Ectodermal cell (in vitro differentiated cells): ENCODE results near the gene ATP5F1C.

Experiments
- H3K27ac ChIP-seq: 2 replicates; pipeline ENCODE4 v1.7.0; 2013; ENCODE audit warnings: mild to moderate bottlenecking, low read depth, low read length; ENCODE audit not compliant: insufficient read depth, poor library complexity, severe bottlenecking
- H3K27me3 ChIP-seq: 2 replicates; pipeline ENCODE4 v1.7.0; 2013; ENCODE audit warnings: mild to moderate bottlenecking, low read length; ENCODE audit not compliant: insufficient read depth, control insufficient read depth, poor library complexity, severe bottlenecking
- H3K36me3 ChIP-seq: one replicate; pipeline ENCODE4 v1.7.0; 2013; ENCODE audit warnings: low read length; ENCODE audit not compliant: control insufficient read depth, insufficient read depth
- H3K4me1 ChIP-seq: one replicate; pipeline ENCODE4 v1.7.0; 2013; ENCODE audit warnings: low read length; ENCODE audit not compliant: control insufficient read depth, insufficient read depth
- H3K4me3 ChIP-seq: 2 replicates; pipeline ENCODE4 v1.7.0; 2013; ENCODE audit warnings: low read depth, low read length, control low read depth; ENCODE audit not compliant: insufficient read depth
- H3K9me3 ChIP-seq: 2 replicates; pipeline ENCODE4 v1.7.0; 2013; ENCODE audit warnings: mild to moderate bottlenecking, low read length, moderate library complexity; ENCODE audit not compliant: control insufficient read depth
- WGBS, 2 experiments: methylation state at CpG; one replicate each; pipeline ENCODE4 v1.1.7; 2013; ENCODE audit warnings: missing lambda C conversion rate in 2 of 2; 5-methylcytosine and 5-hydroxymethylcytosine counted together

ATP5F1C gene

GRCh38 chr10:7792541-7792940, 4.6 kb downstream of the ATP5F1C start:
- H3K4me1 ChIP-seq, result no peaks in the 10 kb centered on the region
- H3K9me3 ChIP-seq, result no peaks in the 10 kb centered on the region
- WGBS, 2 experiments, result 91 to 98% methylated on average over 1 of the region's 1 CpG
- H3K36me3 ChIP-seq, result peaks cover 8% of the 10 kb centered on the region
- H3K27me3 ChIP-seq, result no peaks in the 10 kb centered on the region
- H3K4me3 ChIP-seq, result no peak overlapping the region
- no peak overlapping the region for H3K27ac ChIP-seq

- H3K4me3 ChIP-seq, result no peak overlapping the region
- H3K27me3 ChIP-seq, result no peaks in the 10 kb centered on the region
- no peak overlapping the region for H3K27ac ChIP-seq
- no peaks in the 10 kb centered on the region for H3K9me3 ChIP-seq
- 95 to 97% methylated on average over 2 to 4 of the region's 4 CpGs for WGBS, 2 experiments
- peaks cover 11% of the 10 kb centered on the region for H3K36me3 ChIP-seq
- no peaks in the 10 kb centered on the region for H3K4me1 ChIP-seq
These were observed 6.5 kb downstream of the ATP5F1C start for GRCh38 chr10:7794251-7795026.

GRCh38 chr10:7795605-7796004, 7.6 kb downstream of the ATP5F1C start:
- Histone ChIP-seq H3K4me3 (no peak overlapping the region), H3K36me3 (peaks cover 13% of the 10 kb centered on the region), H3K27me3 (no peaks in the 10 kb centered on the region), H3K9me3 (no peaks in the 10 kb centered on the region), H3K4me1 (no peaks in the 10 kb centered on the region), H3K27ac (no peak overlapping the region)
- WGBS, 2 experiments, result 92 to 96% methylated on average over 3 of the region's 4 CpGs

- Histone ChIP-seq H3K27ac (no peak overlapping the region), H3K27me3 (no peaks in the 10 kb centered on the region), H3K4me3 (no peak overlapping the region), H3K36me3 (peaks cover 13% of the 10 kb centered on the region), H3K4me1 (no peaks in the 10 kb centered on the region), H3K9me3 (no peaks in the 10 kb centered on the region)
- 93% methylated on average over 6 of the region's 6 CpGs for WGBS, 2 experiments
These were observed 9.6 kb downstream of the ATP5F1C start for GRCh38 chr10:7797582-7797981.

- H3K27ac ChIP-seq, result no peak overlapping the region
- no peaks in the 10 kb centered on the region for H3K9me3 ChIP-seq
- H3K4me1 ChIP-seq, result no peaks in the 10 kb centered on the region
- no peaks in the 10 kb centered on the region for H3K27me3 ChIP-seq
- H3K4me3 ChIP-seq, result no peak overlapping the region
- WGBS, 2 experiments, result 94 to 95% methylated on average over 4 of the region's 4 CpGs
- H3K36me3 ChIP-seq, result peaks cover 18% of the 10 kb centered on the region
These were observed 14.6 kb downstream of the ATP5F1C start for GRCh38 chr10:7802606-7803005.

- Histone ChIP-seq H3K27ac (no peak overlapping the region), H3K4me3 (no peak overlapping the region), H3K9me3 (no peaks in the 10 kb centered on the region), H3K27me3 (no peaks in the 10 kb centered on the region), H3K4me1 (no peaks in the 10 kb centered on the region), H3K36me3 (peaks cover 16% of the 10 kb centered on the region)
- 94 to 97% methylated on average over 6 of the region's 6 CpGs for WGBS, 2 experiments
These were observed 16.2 kb downstream of the ATP5F1C start for GRCh38 chr10:7804216-7804615.

GRCh38 chr10:7804741-7805140, 16.8 kb downstream of the ATP5F1C start:
- WGBS, 2 experiments, result 45 to 50% methylated on average over 2 of the region's 2 CpGs
- H3K36me3 ChIP-seq, result peaks cover 16% of the 10 kb centered on the region

GRCh38 chr10:7808686-7809267, 20.8 kb downstream of the ATP5F1C start:
- no peaks in the 10 kb centered on the region for H3K27me3 ChIP-seq
- no peak overlapping the region for H3K27ac ChIP-seq
- whole genome bisulfite sequencing, 2 experiments, result 73 to 95% methylated on average over 3 to 4 of the region's 4 CpGs
- H3K4me3 ChIP-seq, result no peak overlapping the region
- no peaks in the 10 kb centered on the region for H3K4me1 ChIP-seq
- peaks cover 9% of the 10 kb centered on the region for H3K36me3 ChIP-seq
- no peaks in the 10 kb centered on the region for H3K9me3 ChIP-seq

More at GRCh38 chr10:7804741-7805140, 16.8 kb downstream of the ATP5F1C start:
- Histone ChIP-seq H3K27ac (no peak overlapping the region), H3K27me3 (no peaks in the 10 kb centered on the region), H3K9me3 (no peaks in the 10 kb centered on the region), H3K4me1 (no peaks in the 10 kb centered on the region), H3K4me3 (no peak overlapping the region)

GRCh38 chr10:7810443-7810842, 22.5 kb downstream of the ATP5F1C start:
- H3K4me3 ChIP-seq, result no peak overlapping the region

GRCh38 chr10:7811000-7811399, 23.0 kb downstream of the ATP5F1C start:
- no peaks in the 10 kb centered on the region for H3K4me1 ChIP-seq
- no peaks in the 10 kb centered on the region for H3K9me3 ChIP-seq
- peaks cover 3% of the 10 kb centered on the region for H3K27me3 ChIP-seq
- no peak overlapping the region for H3K27ac ChIP-seq
- H3K4me3 ChIP-seq, result no peak overlapping the region
- 94 to 96% methylated on average over 3 to 5 of the region's 5 CpGs for WGBS, 2 experiments
- peaks cover 2% of the 10 kb centered on the region for H3K36me3 ChIP-seq

More at GRCh38 chr10:7810443-7810842, 22.5 kb downstream of the ATP5F1C start:
- Histone ChIP-seq H3K36me3 (peaks cover 4% of the 10 kb centered on the region), H3K9me3 (no peaks in the 10 kb centered on the region), H3K27ac (no peak overlapping the region), H3K4me1 (no peaks in the 10 kb centered on the region), H3K27me3 (peaks cover 3% of the 10 kb centered on the region)
- WGBS, 2 experiments, result 92 to 96% methylated on average over 7 of the region's 7 CpGs
